CD4-positive, CD25-positive, alpha-beta regulatory T cell (primary cell): ENCODE data around the gene RASL11A. TPM values are rescaled to one million over a fixed set of nuclear protein-coding genes. Genes with fewer than 3 reads are reported as not detected.
"Not testable (repeated sequence)": the region's sequence is repeated elsewhere in the genome, so short reads cannot be mapped to it uniquely, and the experiment has no call there.

Experiments used
- ATAC-seq, 2 donors: fragments of 150-1000 bp; cut with Tn5 transposase; one replicate each; pipeline ENCODE4 v1.10.0; 2021; ENCODE audit warnings: low read depth in 2 of 2, moderate number of reproducible peaks in 2 of 2, moderate library complexity in 1 of 2
- DNase-seq, 3 donors: peaks; one replicate each; pipeline versions ENCODE4 v3.0.0 to v3.0.0-alpha.2; 2012 to 2022; ENCODE audit warnings: mixed read lengths in 1 of 3
- H3K27ac ChIP-seq: one replicate; pipeline ENCODE4 v1.7.0; 2013; ENCODE audit warnings: mild to moderate bottlenecking, low read length; ENCODE audit not compliant: insufficient read depth, poor library complexity, severe bottlenecking
- H3K27me3 ChIP-seq: one replicate; pipeline ENCODE4 v1.7.0; 2013; ENCODE audit warnings: low read length; ENCODE audit not compliant: control insufficient read depth, insufficient read depth
- H3K36me3 ChIP-seq: one replicate; pipeline ENCODE4 v1.7.0; 2013; ENCODE audit warnings: mild to moderate bottlenecking, low read length, moderate library complexity; ENCODE audit not compliant: control insufficient read depth, insufficient read depth
- H3K4me1 ChIP-seq: 2 replicates; pipeline ENCODE4 v1.7.0; 2013; ENCODE audit warnings: mild to moderate bottlenecking, low read length; ENCODE audit not compliant: insufficient read depth, control insufficient read depth, poor library complexity, severe bottlenecking
- H3K4me3 ChIP-seq: one replicate; pipeline ENCODE4 v1.7.0; 2013; ENCODE audit warnings: low read depth, mild to moderate bottlenecking, low read length, moderate library complexity
- H3K9me3 ChIP-seq, 2 experiments: 1 replicate in 1 of 2; 2 replicates in 1 of 2; pipeline ENCODE4 v1.7.0; 2013; ENCODE audit warnings: low read length in 2 of 2, mild to moderate bottlenecking in 1 of 2, moderate library complexity in 1 of 2; ENCODE audit not compliant: control insufficient read depth in 2 of 2
- H3K27ac Mint-ChIP-seq, 3 donors: one replicate each; pipeline ENCODE4 v1.8.0; 2020 to 2022; ENCODE audit warnings: mild to moderate bottlenecking in 3 of 3, mixed read lengths in 3 of 3, moderate library complexity in 2 of 3
- H3K27me3 Mint-ChIP-seq: one replicate; pipeline ENCODE4 v1.8.0; 2022; ENCODE audit warnings: mild to moderate bottlenecking, mixed read lengths
- H3K36me3 Mint-ChIP-seq: one replicate; pipeline ENCODE4 v1.8.0; 2020; ENCODE audit warnings: mixed read lengths
- H3K4me1 Mint-ChIP-seq, 4 donors: one replicate each; pipeline ENCODE4 v1.8.0; 2020 to 2022; ENCODE audit warnings: mixed read lengths in 4 of 4, mild to moderate bottlenecking in 1 of 4
- H3K4me3 Mint-ChIP-seq, 4 donors: one replicate each; pipeline ENCODE4 v1.8.0; 2020 to 2022; ENCODE audit warnings: mild to moderate bottlenecking in 4 of 4, mixed read lengths in 4 of 4, moderate library complexity in 3 of 4
- H3K9me3 Mint-ChIP-seq, 7 donors: one replicate each; pipeline ENCODE4 v1.8.0; 2020 to 2022; ENCODE audit warnings: mixed read lengths in 7 of 7, mild to moderate bottlenecking in 3 of 7, moderate library complexity in 2 of 7
- polyA plus RNA-seq, 4 donors: library from polyadenylated mRNA; unstranded; fragments of 300-500 nt; fragmentation: Illumina TruSeq; gene quantifications; one replicate each; pipeline ENCODE4 v1.2.3, GENCODE V29; 2021
- total RNA-seq: library from RNA; stranded (reverse); gene quantifications from one replicate; pipeline ENCODE4 v1.2.3, GENCODE V29; 2022

The RASL11A gene
- total and polyA plus RNA-seq, 5 donors from 2014 or later, result 0.25 to 2.9 (median 0.55) TPM; not detected in 1

- ATAC-seq (no peak), DNase-seq (no peak)
- Mint-ChIP-seq H3K36me3 (peaks cover 3% of the 10 kb centered on the region), H3K27ac (no peak overlapping the region), H3K9me3 (no peaks in the 10 kb centered on the region), H3K4me3 (no peak overlapping the region), H3K27me3 (peaks cover 17% of the 10 kb centered on the region), H3K4me1 (peaks cover 0 to 9% (median 6%) of the 10 kb centered on the region in 4 donors)
- Histone ChIP-seq H3K9me3 (no peaks in the 10 kb centered on the region), H3K27me3 (peaks cover 2% of the 10 kb centered on the region), H3K4me3 (no peak overlapping the region), H3K27ac (no peak overlapping the region), H3K4me1 (no peaks in the 10 kb centered on the region), H3K36me3 (no peaks in the 10 kb centered on the region)
Measured at GRCh38 chr13:27309967-27310598, 39.5 kb downstream of the RASL11A start.

GRCh38 chr13:27310946-27311345, 40.3 kb downstream of the RASL11A start:
- peaks cover 21% of the 10 kb centered on the region for H3K27me3 Mint-ChIP-seq
- Histone ChIP-seq H3K27ac (no peak overlapping the region), H3K36me3 (no peaks in the 10 kb centered on the region), H3K9me3 (no peaks in the 10 kb centered on the region), H3K27me3 (peaks cover 7% of the 10 kb centered on the region), H3K4me3 (no peak overlapping the region), H3K4me1 (no peaks in the 10 kb centered on the region)
- peaks cover 0 to 9% (median 6%) of the 10 kb centered on the region in 4 donors for H3K4me1 Mint-ChIP-seq
- no peaks in the 10 kb centered on the region for H3K9me3 Mint-ChIP-seq
- no peak overlapping the region for H3K27ac Mint-ChIP-seq
- H3K4me3 Mint-ChIP-seq, result no peak overlapping the region
- ATAC-seq, result no peak
- DNase-seq, result no peak
- H3K36me3 Mint-ChIP-seq, result peaks cover 3% of the 10 kb centered on the region

- Mint-ChIP-seq H3K27me3 (peaks cover 24% of the 10 kb centered on the region), H3K4me3 (no peak overlapping the region), H3K4me1 (peaks cover 0 to 5% (median under 1%) of the 10 kb centered on the region in 4 donors), H3K9me3 (no peaks in the 10 kb centered on the region), H3K36me3 (peaks cover 3% of the 10 kb centered on the region), H3K27ac (no peak overlapping the region)
- H3K4me1 ChIP-seq, result no peaks in the 10 kb centered on the region
- H3K9me3 ChIP-seq, result no peaks in the 10 kb centered on the region
- H3K36me3 ChIP-seq, result no peaks in the 10 kb centered on the region
- peaks cover 9% of the 10 kb centered on the region for H3K27me3 ChIP-seq
- no peak for DNase-seq
- no peak overlapping the region for H3K27ac ChIP-seq
- H3K4me3 ChIP-seq, result no peak overlapping the region
- ATAC-seq, result no peak
Measured at GRCh38 chr13:27311518-27312210, 41.0 kb downstream of the RASL11A start.

- no peak overlapping the region for H3K4me3 Mint-ChIP-seq
- ATAC-seq (no peak), DNase-seq (no peak)
- Histone ChIP-seq H3K4me1 (no peaks in the 10 kb centered on the region), H3K9me3 (no peaks in the 10 kb centered on the region), H3K27ac (no peak overlapping the region), H3K27me3 (peaks cover 13% of the 10 kb centered on the region), H3K4me3 (no peak overlapping the region), H3K36me3 (no peaks in the 10 kb centered on the region)
- H3K36me3 Mint-ChIP-seq, result peaks cover 3% of the 10 kb centered on the region
- no peak overlapping the region for H3K27ac Mint-ChIP-seq
- peaks cover 31% of the 10 kb centered on the region for H3K27me3 Mint-ChIP-seq
- no peaks in the 10 kb centered on the region for H3K9me3 Mint-ChIP-seq
- H3K4me1 Mint-ChIP-seq, result peaks cover 0 to 3% (median 0%) of the 10 kb centered on the region in 4 donors
Measured at GRCh38 chr13:27313770-27314169, 43.1 kb downstream of the RASL11A start.

GRCh38 chr13:27319404-27319803, 48.8 kb downstream of the RASL11A start:
- no peak overlapping the region for H3K4me3 Mint-ChIP-seq
- H3K4me1 ChIP-seq, result no peaks in the 10 kb centered on the region
- H3K4me3 ChIP-seq, result no peak overlapping the region
- no peak overlapping the region for H3K27ac ChIP-seq
- DNase-seq (no peak), ATAC-seq (no peak)
- H3K9me3 Mint-ChIP-seq, result peaks cover 0 to 3% (median 0%) of the 10 kb centered on the region in 7 donors
- peaks cover 0 to 3% (median 0%) of the 10 kb centered on the region in 4 donors for H3K4me1 Mint-ChIP-seq
- H3K27me3 Mint-ChIP-seq, result peaks cover 40% of the 10 kb centered on the region
- no peak overlapping the region for H3K27ac Mint-ChIP-seq
- H3K9me3 ChIP-seq, result no peaks in the 10 kb centered on the region
- peaks cover 21% of the 10 kb centered on the region for H3K27me3 ChIP-seq
- H3K36me3 ChIP-seq, result no peaks in the 10 kb centered on the region
- no peaks in the 10 kb centered on the region for H3K36me3 Mint-ChIP-seq

GRCh38 chr13:27321468-27322431, 51.1 kb downstream of the RASL11A start:
- H3K4me1 Mint-ChIP-seq, result peaks cover 0 to 3% (median 0%) of the 10 kb centered on the region in 4 donors
- no peaks in the 10 kb centered on the region for H3K36me3 Mint-ChIP-seq
- DNase-seq (peak in 1 of 3 donors; percentile 11), ATAC-seq (no peak)
- no peak overlapping the region for H3K4me3 Mint-ChIP-seq
- Histone ChIP-seq H3K27ac (no peak overlapping the region), H3K4me3 (no peak overlapping the region), H3K4me1 (no peaks in the 10 kb centered on the region), H3K27me3 (peaks cover 11% of the 10 kb centered on the region), H3K36me3 (no peaks in the 10 kb centered on the region), H3K9me3 (no peaks in the 10 kb centered on the region)
- H3K27ac Mint-ChIP-seq, result no peak overlapping the region
- peaks cover 28% of the 10 kb centered on the region for H3K27me3 Mint-ChIP-seq
- peaks cover 0 to 3% (median 0%) of the 10 kb centered on the region in 7 donors for H3K9me3 Mint-ChIP-seq

- peaks cover 25% of the 10 kb centered on the region for H3K27me3 Mint-ChIP-seq
- not testable (repeated sequence) for H3K27ac Mint-ChIP-seq, H3K4me1 Mint-ChIP-seq
Measured at GRCh38 chr13:27322443-27322842, 51.8 kb downstream of the RASL11A start.

More at GRCh38 chr13:27322443-27322842, 51.8 kb downstream of the RASL11A start:
- not testable (repeated sequence) for H3K9me3 Mint-ChIP-seq, H3K4me1 ChIP-seq, H3K9me3 ChIP-seq, H3K4me3 Mint-ChIP-seq, DNase-seq, H3K4me3 ChIP-seq, H3K36me3 Mint-ChIP-seq, ATAC-seq, H3K36me3 ChIP-seq, H3K27me3 ChIP-seq, H3K27ac ChIP-seq
